ENCODE results near the gene HPSE2.

- no peak for TF ChIP-seq CEBPB (IDR thresholded peaks at IDR 0.05)
- TF ChIP-seq EP300 (IDR thresholded peaks at IDR 0.05; ENCODE audit: borderline replicate concordance), result no peak
- TF ChIP-seq YY1 (IDR thresholded peaks at IDR 0.05; ENCODE audit: low read depth), result no peak
- no peak for TF ChIP-seq RAD21 (IDR thresholded peaks at IDR 0.05; ENCODE audit: low read depth)
- no peak for TF ChIP-seq TAF1 (IDR thresholded peaks at IDR 0.05; ENCODE audit: low read depth)
- no peak for TF ChIP-seq CREB1 (IDR thresholded peaks at IDR 0.05; ENCODE audit: low read depth)
- no peak for TF ChIP-seq USF1 (IDR thresholded peaks at IDR 0.05)
Observed at GRCh38 chr10:98410759-98411158, 824.9 kb downstream of the HPSE2 start.
